ENCODE results near the gene TCF4. TPM values are rescaled to one million over a fixed set of nuclear protein-coding genes. Genes with fewer than 3 reads are reported as not detected.

Gene TCF4
- total RNA-seq, 1 experiment from 2014 or later: 93.7 TPM

GRCh38 chr18:55381277-55381676 lies 206.7 kb downstream of the TCF4 start:
- ChIA-PET CTCF (no interaction called here), POLR2A (no interaction called here)
- no TSS peak for BruUV-seq (replicated peaks)
- Mint-ChIP-seq H3K4me3 (ENCODE audit: unreplicated experiment) (no peak overlapping the region), H3K4me1 (ENCODE audit: low read depth, unreplicated experiment) (no peaks in the 10 kb centered on the region), H3K27ac (ENCODE audit: unreplicated experiment) (no peak overlapping the region), H3K9me3 (ENCODE audit: unreplicated experiment) (no peaks in the 10 kb centered on the region), H3K36me3 (ENCODE audit: insufficient read depth, unreplicated experiment) (peaks cover 12% of the 10 kb centered on the region), H3K27me3 (ENCODE audit: insufficient read depth, unreplicated experiment) (no peaks in the 10 kb centered on the region)
- Histone ChIP-seq H3K36me3 (ENCODE audit: control insufficient read depth, insufficient read depth, low read length) (no peaks in the 10 kb centered on the region), H3K4me1 (no peaks in the 10 kb centered on the region), H3K27me3 (replicated peaks; ENCODE audit: control insufficient read depth, insufficient read depth, low read length) (no peaks in the 10 kb centered on the region), H3K9me3 (no peaks in the 10 kb centered on the region), H3K4me3 (ENCODE audit: low read depth, low read length) (no peak overlapping the region)
- intact Hi-C loops (cut with micrococcal nuclease; ENCODE audit: unreplicated experiment): no loop called here
- DNase-seq: no peak
- TF ChIP-seq CTCF (IDR thresholded peaks at IDR 0.05; ENCODE audit: insufficient read depth in 1 of 2, low read depth in 1 of 2, low read length in 1 of 2, severe bottlenecking in 1 of 2, unreplicated experiment in 1 of 2): no peak

DNA sequence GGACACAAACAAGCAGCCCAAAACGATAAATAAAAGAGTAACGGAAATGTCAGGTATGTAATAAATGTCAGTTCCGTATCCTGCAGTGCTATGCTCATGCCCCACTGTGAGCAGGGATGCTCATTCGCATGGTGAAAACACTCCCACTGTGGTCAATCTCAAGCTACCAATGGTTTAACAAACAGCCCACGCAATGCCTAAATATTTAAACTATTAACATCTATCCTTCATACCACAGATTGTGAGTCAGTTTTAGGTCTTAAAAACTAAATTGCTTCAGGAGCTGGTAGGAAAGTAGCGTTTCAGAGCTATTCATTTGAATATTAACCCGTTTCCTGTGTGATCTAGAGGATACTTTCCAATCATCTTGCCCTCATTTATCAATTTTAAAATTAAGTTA lies 207.4 kb downstream of the TCF4 start:
- Mint-ChIP-seq H3K36me3 (ENCODE audit: insufficient read depth, unreplicated experiment) (peaks cover 7% of the 10 kb centered on the region), H3K27ac (ENCODE audit: unreplicated experiment) (no peak overlapping the region), H3K4me1 (ENCODE audit: low read depth, unreplicated experiment) (no peaks in the 10 kb centered on the region), H3K27me3 (ENCODE audit: insufficient read depth, unreplicated experiment) (no peaks in the 10 kb centered on the region), H3K4me3 (ENCODE audit: unreplicated experiment) (no peak overlapping the region), H3K9me3 (ENCODE audit: unreplicated experiment) (no peaks in the 10 kb centered on the region)
- no peaks in the 10 kb centered on the region for H3K9me3 ChIP-seq
- H3K4me3 ChIP-seq (ENCODE audit: low read depth, low read length): no peak overlapping the region
- POLR2A ChIA-PET: no interaction called here
- CTCF ChIA-PET: no interaction called here
- intact Hi-C loops (cut with micrococcal nuclease; ENCODE audit: unreplicated experiment): no loop called here
- BruUV-seq (replicated peaks): no TSS peak
- TF ChIP-seq CTCF (IDR thresholded peaks at IDR 0.05; ENCODE audit: insufficient read depth in 1 of 2, low read depth in 1 of 2, low read length in 1 of 2, severe bottlenecking in 1 of 2, unreplicated experiment in 1 of 2): no peak
- no peaks in the 10 kb centered on the region for H3K27me3 ChIP-seq (replicated peaks; ENCODE audit: control insufficient read depth, insufficient read depth, low read length)
- H3K4me1 ChIP-seq: no peaks in the 10 kb centered on the region
- no peak for DNase-seq
- no peaks in the 10 kb centered on the region for H3K36me3 ChIP-seq (ENCODE audit: control insufficient read depth, insufficient read depth, low read length)

GRCh38 chr18:55376387-55376786 lies 211.6 kb downstream of the TCF4 start:
- Mint-ChIP-seq H3K27me3 (ENCODE audit: insufficient read depth, unreplicated experiment) (no peaks in the 10 kb centered on the region), H3K4me3 (ENCODE audit: unreplicated experiment) (no peak overlapping the region), H3K27ac (ENCODE audit: unreplicated experiment) (no peak overlapping the region), H3K4me1 (ENCODE audit: low read depth, unreplicated experiment) (no peaks in the 10 kb centered on the region), H3K36me3 (ENCODE audit: insufficient read depth, unreplicated experiment) (no peaks in the 10 kb centered on the region), H3K9me3 (ENCODE audit: unreplicated experiment) (no peaks in the 10 kb centered on the region)
- ChIA-PET POLR2A (no interaction called here), CTCF (no interaction called here)
- BruUV-seq (replicated peaks): no TSS peak
- no peak for DNase-seq
- H3K4me3 ChIP-seq (ENCODE audit: low read depth, low read length): no peak overlapping the region
- no peaks in the 10 kb centered on the region for H3K4me1 ChIP-seq
- no peaks in the 10 kb centered on the region for H3K36me3 ChIP-seq (ENCODE audit: control insufficient read depth, insufficient read depth, low read length)
- no peaks in the 10 kb centered on the region for H3K9me3 ChIP-seq
- no peaks in the 10 kb centered on the region for H3K27me3 ChIP-seq (replicated peaks; ENCODE audit: control insufficient read depth, insufficient read depth, low read length)
- no peak for TF ChIP-seq CTCF (IDR thresholded peaks at IDR 0.05; ENCODE audit: insufficient read depth in 1 of 2, low read depth in 1 of 2, low read length in 1 of 2, severe bottlenecking in 1 of 2, unreplicated experiment in 1 of 2)
- intact Hi-C loops (cut with micrococcal nuclease; ENCODE audit: unreplicated experiment): no loop called here

Measured in Caco-2 (cell line).